Panc1 (cell line): ENCODE measurements around the gene SOX1. TPM values are rescaled to one million over a fixed set of nuclear protein-coding genes. Genes with fewer than 3 reads are reported as not detected.

Experiments used
- ATAC-seq: fragments of 200-7000 bp; cut with Tn5 transposase; 2 replicates; pipeline ENCODE4 v1.9.1; 2020; ENCODE audit warnings: mild to moderate bottlenecking, moderate library complexity
- BruUV-seq: library from RNA; stranded (reverse); fragments of 400-500 nt; replicated peaks from 2 replicates; lab custom pipeline; 2021; lab: Mats Ljungman, UMichigan
- CTCF ChIA-PET: fragments of 300-600 bp; sonication (Branson Sonifier 250); formaldehyde crosslinking; loops from one replicate; lab custom pipeline; 2022; ENCODE audit warnings: antibody characterized with exemption; lab: Charles Lee
- POLR2A ChIA-PET: fragments of 300-600 bp; sonication (Branson Sonifier 250); formaldehyde crosslinking; loops from one replicate; lab custom pipeline; 2022; ENCODE audit warnings: antibody characterized with exemption; lab: Charles Lee
- DNase-seq: peaks from one replicate; pipeline ENCODE4 v3.0.0-alpha.2; 2010; ENCODE audit warnings: low read depth, low spot score
- H3K27ac ChIP-seq: 2 replicates; pipeline ENCODE4 v1.5.1; 2011; ENCODE audit warnings: mild to moderate bottlenecking, low read length, inconsistent platforms
- H3K27me3 ChIP-seq: fragments of 200-500 bp; sonication (Bioruptor generic); 2 replicates; pipeline ENCODE4 v1.6.0; 2014; ENCODE audit warnings: low read length, inconsistent platforms; ENCODE audit not compliant: control insufficient read depth, insufficient read depth
- H3K36me3 ChIP-seq: fragments of 200-500 bp; sonication (Bioruptor generic); 2 replicates; pipeline ENCODE4 v1.5.1; 2014; ENCODE audit warnings: inconsistent platforms, mild to moderate bottlenecking, low read length, moderate library complexity; ENCODE audit not compliant: control insufficient read depth, insufficient read depth
- H3K4me1 ChIP-seq: 2 replicates; pipeline ENCODE4 v1.5.1; 2011; ENCODE audit warnings: inconsistent platforms, mild to moderate bottlenecking, low read length, moderate library complexity; ENCODE audit not compliant: control insufficient read depth, insufficient read depth
- H3K4me3 ChIP-seq, 2 experiments: 2 replicates each; pipeline ENCODE4 v1.5.1; 2011 to 2012; ENCODE audit warnings: low read depth in 2 of 2, low read length in 2 of 2, mild to moderate bottlenecking in 2 of 2, inconsistent platforms in 1 of 2, moderate library complexity in 1 of 2
- H3K9me3 ChIP-seq: fragments of 200-500 bp; sonication (Bioruptor generic); 2 replicates; pipeline ENCODE4 v1.5.1; 2014; ENCODE audit warnings: low read depth, mild to moderate bottlenecking, inconsistent platforms, low read length, moderate library complexity; ENCODE audit not compliant: control insufficient read depth, insufficient read depth
- CTCF ChIP-seq: fragments of 450-650 bp; IDR thresholded peaks from 2 replicates; pipeline ENCODE4 v1.5.1; 2017; ENCODE audit warnings: mild to moderate bottlenecking
- POLR2AphosphoS5 ChIP-seq: IDR thresholded peaks from 2 replicates; pipeline ENCODE4 v1.6.1; 2012; ENCODE audit warnings: mild to moderate bottlenecking, low read depth, low read length, moderate library complexity
- SIN3A ChIP-seq: IDR thresholded peaks from 2 replicates; pipeline ENCODE4 v1.6.1; 2012; ENCODE audit warnings: low read depth, mild to moderate bottlenecking, low read length, moderate library complexity, borderline replicate concordance; ENCODE audit not compliant: insufficient read depth
- TCF7L2 ChIP-seq: IDR thresholded peaks from 2 replicates; pipeline ENCODE4 v1.6.1; 2011; ENCODE audit warnings: mild to moderate bottlenecking, low read depth, low read length, inconsistent platforms
- in situ Hi-C: cut with HindIII; loops from 2 replicates; pipeline ENCODE4 v1.10.0; 2016; ENCODE audit warnings: low sequenced_read_pairs, low pct_unique_long_range_greater_than_20kb
- intact Hi-C: fragments of 100-400 bp; cut with micrococcal nuclease; formaldehyde crosslinking; loops from one replicate; pipeline ENCODE4 v1.10.0; 2022; ENCODE audit not compliant: unreplicated experiment
- total RNA-seq: library from RNA; stranded (reverse); gene quantifications from one replicate; pipeline ENCODE4 v1.2.1, GENCODE V29; 2021; ENCODE audit not compliant: unreplicated experiment
- TF ChIP-seq, protein P1 (sequence below), 2 experiments: IDR thresholded peaks; 2 replicates each; pipeline ENCODE4 v1.6.1; 2011 to 2012; ENCODE audit warnings: low read depth in 2 of 2, control low read depth in 1 of 2, low read length in 1 of 2, mild to moderate bottlenecking in 1 of 2, moderate library complexity in 1 of 2; ENCODE audit not compliant: insufficient read depth in 1 of 2

Gene SOX1
- total RNA-seq, 1 experiment from 2014 or later: not detected

DNA sequence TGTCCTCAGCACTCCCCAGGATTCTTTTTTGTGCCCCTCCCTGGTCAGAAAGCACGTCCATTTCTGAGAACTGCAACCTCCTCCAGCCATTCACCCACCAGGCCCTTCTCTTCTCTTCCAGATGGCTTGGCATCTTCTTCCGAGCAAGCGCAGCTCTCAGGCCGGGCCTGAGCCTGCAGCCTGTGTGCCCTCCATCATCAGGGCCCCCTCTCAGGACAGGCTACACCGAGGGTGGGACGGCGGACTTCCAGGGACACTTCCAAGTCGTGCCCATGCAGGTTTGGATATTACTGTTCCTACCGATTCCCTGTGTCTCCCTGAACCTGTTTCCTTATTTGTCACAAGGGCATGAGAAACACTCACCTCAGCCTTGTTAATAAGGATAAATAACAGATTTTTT, 28.4 kb downstream of the SOX1 start:
- TF ChIP-seq TCF7L2 (no peak), POLR2AphosphoS5 (no peak), SIN3A (no peak), CTCF (no peak)
- TF ChIP-seq, protein P1, sequence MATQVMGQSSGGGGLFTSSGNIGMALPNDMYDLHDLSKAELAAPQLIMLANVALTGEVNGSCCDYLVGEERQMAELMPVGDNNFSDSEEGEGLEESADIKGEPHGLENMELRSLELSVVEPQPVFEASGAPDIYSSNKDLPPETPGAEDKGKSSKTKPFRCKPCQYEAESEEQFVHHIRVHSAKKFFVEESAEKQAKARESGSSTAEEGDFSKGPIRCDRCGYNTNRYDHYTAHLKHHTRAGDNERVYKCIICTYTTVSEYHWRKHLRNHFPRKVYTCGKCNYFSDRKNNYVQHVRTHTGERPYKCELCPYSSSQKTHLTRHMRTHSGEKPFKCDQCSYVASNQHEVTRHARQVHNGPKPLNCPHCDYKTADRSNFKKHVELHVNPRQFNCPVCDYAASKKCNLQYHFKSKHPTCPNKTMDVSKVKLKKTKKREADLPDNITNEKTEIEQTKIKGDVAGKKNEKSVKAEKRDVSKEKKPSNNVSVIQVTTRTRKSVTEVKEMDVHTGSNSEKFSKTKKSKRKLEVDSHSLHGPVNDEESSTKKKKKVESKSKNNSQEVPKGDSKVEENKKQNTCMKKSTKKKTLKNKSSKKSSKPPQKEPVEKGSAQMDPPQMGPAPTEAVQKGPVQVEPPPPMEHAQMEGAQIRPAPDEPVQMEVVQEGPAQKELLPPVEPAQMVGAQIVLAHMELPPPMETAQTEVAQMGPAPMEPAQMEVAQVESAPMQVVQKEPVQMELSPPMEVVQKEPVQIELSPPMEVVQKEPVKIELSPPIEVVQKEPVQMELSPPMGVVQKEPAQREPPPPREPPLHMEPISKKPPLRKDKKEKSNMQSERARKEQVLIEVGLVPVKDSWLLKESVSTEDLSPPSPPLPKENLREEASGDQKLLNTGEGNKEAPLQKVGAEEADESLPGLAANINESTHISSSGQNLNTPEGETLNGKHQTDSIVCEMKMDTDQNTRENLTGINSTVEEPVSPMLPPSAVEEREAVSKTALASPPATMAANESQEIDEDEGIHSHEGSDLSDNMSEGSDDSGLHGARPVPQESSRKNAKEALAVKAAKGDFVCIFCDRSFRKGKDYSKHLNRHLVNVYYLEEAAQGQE (IDR thresholded peaks at IDR 0.05; ENCODE audit: insufficient read depth in 1 of 2, low read depth in 2 of 2, low read length in 1 of 2): no peak
- ChIA-PET CTCF (no interaction called here), POLR2A (no interaction called here)
- Histone ChIP-seq H3K36me3 (no peaks in the 10 kb centered on the region), H3K27me3 (no peaks in the 10 kb centered on the region), H3K4me3 (no peak overlapping the region), H3K9me3 (no peaks in the 10 kb centered on the region), H3K27ac (no peak overlapping the region), H3K4me1 (no peaks in the 10 kb centered on the region)
- in situ Hi-C loops (no loop called here), intact Hi-C loops (no loop called here)
- no TSS peak for BruUV-seq
- ATAC-seq (no peak), DNase-seq (no peak)

GRCh38 chr13:112096959-112097358, 30.0 kb downstream of the SOX1 start:
- no TSS peak for BruUV-seq
- Histone ChIP-seq H3K4me1 (no peaks in the 10 kb centered on the region), H3K36me3 (no peaks in the 10 kb centered on the region), H3K9me3 (no peaks in the 10 kb centered on the region), H3K4me3 (no peak overlapping the region), H3K27me3 (no peaks in the 10 kb centered on the region), H3K27ac (no peak overlapping the region)
- ATAC-seq: no peak
- intact Hi-C loops (no loop called here), in situ Hi-C loops (no loop called here)
- DNase-seq: no peak
- ChIA-PET POLR2A (no interaction called here), CTCF (no interaction called here)
- no peak for TF ChIP-seq TCF7L2
- TF ChIP-seq, protein P1 (IDR thresholded peaks at IDR 0.05; ENCODE audit: insufficient read depth in 1 of 2, low read depth in 2 of 2, low read length in 1 of 2): no peak
- TF ChIP-seq CTCF: no peak
- no peak for TF ChIP-seq SIN3A
- no peak for TF ChIP-seq POLR2AphosphoS5
